OCI-LY3 (cell line): ENCODE data around the gene GIMAP7.

ENCODE experiments used
- H2AFZ ChIP-seq: fragments of 200-600, 300-600 bp; shearing (Covaris generic); 2 replicates; pipeline ENCODE4 v1.6.0; 2014; ENCODE audit warnings: antibody characterized with exemption, low read depth, low read length
- H3K27ac ChIP-seq: fragments of 200-600, 300-600 bp; sonication (generic); 2 replicates; pipeline ENCODE4 v1.5.1; 2014; ENCODE audit warnings: mild to moderate bottlenecking, low read length, moderate library complexity, mixed read lengths
- H3K27me3 ChIP-seq: fragments of 200-600, 300-600 bp; sonication (generic); 2 replicates; pipeline ENCODE4 v1.6.1; 2014; ENCODE audit warnings: low read depth, low read length, mixed read lengths
- H3K36me3 ChIP-seq: fragments of 200-600, 300-600 bp; sonication (generic); replicated peaks from 2 replicates; pipeline ENCODE3; 2014; ENCODE audit warnings: low read depth, low read length, mixed read lengths
- H3K4me1 ChIP-seq: fragments of 300-600, 200-600 bp; sonication (generic); 2 replicates; pipeline ENCODE4 v1.6.1; 2014; ENCODE audit warnings: low read length, mixed read lengths
- H3K4me2 ChIP-seq: fragments of 200-600, 300-600 bp; sonication (generic); 2 replicates; pipeline ENCODE4 v1.6.1; 2014; ENCODE audit warnings: low read length, mixed read lengths
- H3K4me3 ChIP-seq: fragments of 300-600, 200-600 bp; sonication (generic); 2 replicates; pipeline ENCODE4 v1.5.1; 2014; ENCODE audit warnings: antibody characterized with exemption, mild to moderate bottlenecking, low read length, moderate library complexity
- H3K79me2 ChIP-seq: fragments of 300-600, 200-600 bp; shearing (Covaris generic); 2 replicates; pipeline ENCODE4 v1.6.1; 2014; ENCODE audit warnings: mild to moderate bottlenecking, low read length, mixed read lengths
- H3K9ac ChIP-seq: fragments of 300-600, 200-600 bp; shearing (Covaris generic); 2 replicates; pipeline ENCODE4 v1.6.0; 2014; ENCODE audit warnings: mild to moderate bottlenecking, low read length, moderate library complexity
- H3K9me3 ChIP-seq: fragments of 200-600, 300-600 bp; shearing (Covaris generic); 2 replicates; pipeline ENCODE4 v1.6.1; 2014; ENCODE audit warnings: low read length, mixed read lengths; ENCODE audit not compliant: insufficient read depth
- H4K20me1 ChIP-seq: fragments of 200-600, 300-600 bp; sonication (generic); 2 replicates; pipeline ENCODE4 v1.6.1; 2016; ENCODE audit warnings: low read length, mixed read lengths; ENCODE audit not compliant: insufficient read depth
- EZH2phosphoT487 ChIP-seq: fragments of 200-600 bp; shearing (Covaris generic); IDR thresholded peaks from 2 replicates; pipeline ENCODE4 v1.6.1; 2018; ENCODE audit warnings: antibody characterized with exemption, mixed run types, low read depth
- TF ChIP-seq, protein P1 (sequence below): fragments of 200-600, 300-600 bp; sonication (generic); IDR thresholded peaks from 2 replicates; pipeline ENCODE4 v1.5.1; 2014; ENCODE audit warnings: antibody characterized with exemption, low read length, low read depth

GIMAP7 gene

GRCh38 chr7:150511048-150511447 is 3.6 kb upstream of the GIMAP7 start:
- H4K20me1 ChIP-seq: no peaks in the 10 kb centered on the region
- no peak overlapping the region for H3K9ac ChIP-seq
- no peak overlapping the region for H2AFZ ChIP-seq
- TF ChIP-seq, protein P1, sequence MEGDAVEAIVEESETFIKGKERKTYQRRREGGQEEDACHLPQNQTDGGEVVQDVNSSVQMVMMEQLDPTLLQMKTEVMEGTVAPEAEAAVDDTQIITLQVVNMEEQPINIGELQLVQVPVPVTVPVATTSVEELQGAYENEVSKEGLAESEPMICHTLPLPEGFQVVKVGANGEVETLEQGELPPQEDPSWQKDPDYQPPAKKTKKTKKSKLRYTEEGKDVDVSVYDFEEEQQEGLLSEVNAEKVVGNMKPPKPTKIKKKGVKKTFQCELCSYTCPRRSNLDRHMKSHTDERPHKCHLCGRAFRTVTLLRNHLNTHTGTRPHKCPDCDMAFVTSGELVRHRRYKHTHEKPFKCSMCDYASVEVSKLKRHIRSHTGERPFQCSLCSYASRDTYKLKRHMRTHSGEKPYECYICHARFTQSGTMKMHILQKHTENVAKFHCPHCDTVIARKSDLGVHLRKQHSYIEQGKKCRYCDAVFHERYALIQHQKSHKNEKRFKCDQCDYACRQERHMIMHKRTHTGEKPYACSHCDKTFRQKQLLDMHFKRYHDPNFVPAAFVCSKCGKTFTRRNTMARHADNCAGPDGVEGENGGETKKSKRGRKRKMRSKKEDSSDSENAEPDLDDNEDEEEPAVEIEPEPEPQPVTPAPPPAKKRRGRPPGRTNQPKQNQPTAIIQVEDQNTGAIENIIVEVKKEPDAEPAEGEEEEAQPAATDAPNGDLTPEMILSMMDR: no peak
- TF ChIP-seq EZH2phosphoT487: no peak
- H3K4me1 ChIP-seq: no peaks in the 10 kb centered on the region
- H3K27ac ChIP-seq: no peak overlapping the region
- no peaks in the 10 kb centered on the region for H3K36me3 ChIP-seq
- H3K9me3 ChIP-seq: no peaks in the 10 kb centered on the region
- H3K79me2 ChIP-seq: no peaks in the 10 kb centered on the region
- no peak overlapping the region for H3K4me2 ChIP-seq
- H3K27me3 ChIP-seq: peaks cover 9% of the 10 kb centered on the region; the same call in 1 of the 2 replicates
- H3K4me3 ChIP-seq: no peak overlapping the region

GRCh38 chr7:150513758-150514157 is 914 bp upstream of the GIMAP7 start:
- Histone ChIP-seq H3K36me3 (no peaks in the 10 kb centered on the region), H3K4me3 (no peak overlapping the region), H3K79me2 (no peaks in the 10 kb centered on the region), H3K9me3 (no peaks in the 10 kb centered on the region), H3K4me1 (no peaks in the 10 kb centered on the region), H2AFZ (no peak overlapping the region), H3K4me2 (no peak overlapping the region), H4K20me1 (no peaks in the 10 kb centered on the region), H3K27me3 (peaks cover 24% of the 10 kb centered on the region; the same call in 1 of the 2 replicates), H3K27ac (no peak overlapping the region), H3K9ac (no peak overlapping the region)
- TF ChIP-seq, protein P1: no peak
- no peak for TF ChIP-seq EZH2phosphoT487

DNA sequence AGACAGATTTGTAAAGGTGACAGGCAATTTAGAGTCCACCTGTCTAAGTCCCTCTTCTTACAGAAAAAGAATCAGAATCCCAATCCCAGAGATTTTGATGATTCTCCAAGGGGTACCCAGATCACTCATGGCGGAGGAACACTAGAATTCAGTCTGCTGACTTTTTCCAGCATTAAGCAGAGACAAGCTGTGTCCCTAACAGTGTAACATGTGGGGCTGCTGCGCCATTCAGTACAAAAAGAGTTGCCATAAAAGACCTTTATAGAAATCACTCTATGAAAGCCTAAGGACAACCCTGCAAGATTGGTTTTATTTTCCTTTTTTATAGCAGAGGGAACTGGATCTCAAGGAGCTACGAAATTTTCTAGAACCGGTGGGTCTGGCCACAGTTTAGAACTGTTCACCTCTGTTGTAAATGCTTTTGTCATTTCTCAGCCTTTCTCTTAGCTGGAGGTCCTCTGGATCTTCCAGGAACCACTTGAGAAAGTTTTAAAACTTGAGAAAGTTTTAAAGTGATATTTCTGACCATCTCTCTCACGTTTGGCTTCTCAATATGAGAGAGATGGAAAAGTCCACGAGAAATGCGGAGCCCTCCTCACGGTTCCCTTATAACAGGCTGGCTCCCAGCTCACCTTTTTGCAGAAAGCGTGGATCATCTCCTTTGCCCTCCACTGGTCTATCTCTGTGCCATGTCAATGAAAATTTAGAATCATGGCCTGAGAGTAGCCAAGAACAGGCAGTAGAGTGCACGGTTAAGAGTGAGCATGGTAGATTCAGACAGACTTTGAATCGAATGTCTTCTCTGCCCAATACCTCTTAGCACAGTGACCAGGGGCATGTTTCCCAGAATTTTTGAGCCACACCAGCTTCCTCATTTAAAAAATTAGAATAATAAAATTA is 826 bp downstream of the GIMAP7 start:
- Histone ChIP-seq H3K36me3 (no peaks in the 10 kb centered on the region), H3K4me1 (no peaks in the 10 kb centered on the region), H3K79me2 (no peaks in the 10 kb centered on the region), H3K9me3 (no peaks in the 10 kb centered on the region), H3K27ac (no peak overlapping the region), H4K20me1 (no peaks in the 10 kb centered on the region), H3K27me3 (peaks cover 24% of the 10 kb centered on the region; the same call in 1 of the 2 replicates), H3K4me2 (no peak overlapping the region), H2AFZ (no peak overlapping the region), H3K9ac (no peak overlapping the region), H3K4me3 (no peak overlapping the region)
- TF ChIP-seq, protein P1: no peak
- no peak for TF ChIP-seq EZH2phosphoT487

- H3K27me3 ChIP-seq: peaks cover 24% of the 10 kb centered on the region; the same call in 1 of the 2 replicates
- no peaks in the 10 kb centered on the region for H4K20me1 ChIP-seq
- no peak overlapping the region for H3K4me2 ChIP-seq
- H3K9ac ChIP-seq: no peak overlapping the region
- H3K4me1 ChIP-seq: no peaks in the 10 kb centered on the region
- no peak overlapping the region for H2AFZ ChIP-seq
- H3K36me3 ChIP-seq: no peaks in the 10 kb centered on the region
- H3K79me2 ChIP-seq: no peaks in the 10 kb centered on the region
- H3K4me3 ChIP-seq: no peak overlapping the region
- H3K9me3 ChIP-seq: no peaks in the 10 kb centered on the region
- TF ChIP-seq EZH2phosphoT487: no peak
- TF ChIP-seq, protein P1: no peak
- H3K27ac ChIP-seq: no peak overlapping the region
Observed at GRCh38 chr7:150516956-150517745, 2.5 kb downstream of the GIMAP7 start.
